GM12872 (cell line): ENCODE measurements around the gene CRYGD.
A peak's percentile ranks its signal among the peaks of the same experiment; 100 is the strongest.

ENCODE experiments used
- TF ChIP-seq, protein P1 (sequence below): IDR thresholded peaks from 3 replicates; pipeline ENCODE4 v1.5.1; 2011; ENCODE audit warnings: low read depth, mild to moderate bottlenecking, low read length, moderate library complexity; ENCODE audit not compliant: insufficient read depth

Gene CRYGD

DNA sequence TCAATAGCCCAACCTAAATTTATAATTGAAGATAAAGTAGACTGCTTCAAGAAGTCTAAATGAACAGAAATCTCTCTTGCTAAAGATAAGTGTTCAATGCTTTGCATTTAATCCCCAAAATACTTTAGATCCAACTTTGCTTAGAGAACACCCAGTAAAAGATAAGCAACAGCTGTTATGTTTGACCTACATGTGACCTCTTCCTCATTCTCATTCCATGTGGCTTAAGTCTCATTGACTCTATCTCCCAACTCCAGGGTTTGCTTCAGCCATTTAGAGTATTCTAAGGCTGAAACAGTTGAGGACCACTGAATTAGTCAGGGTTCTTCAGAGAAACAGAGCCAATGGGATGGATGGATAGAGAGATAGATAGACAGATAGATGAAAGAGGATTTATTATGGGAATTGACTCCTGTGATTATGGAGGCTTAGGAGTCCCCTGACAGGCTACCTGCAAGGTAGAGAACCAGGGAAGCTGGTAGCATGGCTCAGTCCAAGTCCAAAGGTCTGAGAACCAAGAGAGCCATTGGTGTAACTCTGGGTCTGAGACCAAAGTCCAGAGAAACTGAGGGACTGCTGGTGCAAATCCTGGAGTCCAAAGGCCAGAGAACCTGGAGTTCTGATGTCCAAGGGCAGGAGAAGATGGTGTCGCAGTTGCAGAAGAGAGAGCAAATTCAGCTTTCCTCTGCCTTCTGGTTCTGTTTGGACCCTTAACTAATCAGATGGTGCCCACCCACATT, 32.1 kb downstream of the CRYGD start:
- TF ChIP-seq, protein P1, sequence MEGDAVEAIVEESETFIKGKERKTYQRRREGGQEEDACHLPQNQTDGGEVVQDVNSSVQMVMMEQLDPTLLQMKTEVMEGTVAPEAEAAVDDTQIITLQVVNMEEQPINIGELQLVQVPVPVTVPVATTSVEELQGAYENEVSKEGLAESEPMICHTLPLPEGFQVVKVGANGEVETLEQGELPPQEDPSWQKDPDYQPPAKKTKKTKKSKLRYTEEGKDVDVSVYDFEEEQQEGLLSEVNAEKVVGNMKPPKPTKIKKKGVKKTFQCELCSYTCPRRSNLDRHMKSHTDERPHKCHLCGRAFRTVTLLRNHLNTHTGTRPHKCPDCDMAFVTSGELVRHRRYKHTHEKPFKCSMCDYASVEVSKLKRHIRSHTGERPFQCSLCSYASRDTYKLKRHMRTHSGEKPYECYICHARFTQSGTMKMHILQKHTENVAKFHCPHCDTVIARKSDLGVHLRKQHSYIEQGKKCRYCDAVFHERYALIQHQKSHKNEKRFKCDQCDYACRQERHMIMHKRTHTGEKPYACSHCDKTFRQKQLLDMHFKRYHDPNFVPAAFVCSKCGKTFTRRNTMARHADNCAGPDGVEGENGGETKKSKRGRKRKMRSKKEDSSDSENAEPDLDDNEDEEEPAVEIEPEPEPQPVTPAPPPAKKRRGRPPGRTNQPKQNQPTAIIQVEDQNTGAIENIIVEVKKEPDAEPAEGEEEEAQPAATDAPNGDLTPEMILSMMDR: no peak

DNA sequence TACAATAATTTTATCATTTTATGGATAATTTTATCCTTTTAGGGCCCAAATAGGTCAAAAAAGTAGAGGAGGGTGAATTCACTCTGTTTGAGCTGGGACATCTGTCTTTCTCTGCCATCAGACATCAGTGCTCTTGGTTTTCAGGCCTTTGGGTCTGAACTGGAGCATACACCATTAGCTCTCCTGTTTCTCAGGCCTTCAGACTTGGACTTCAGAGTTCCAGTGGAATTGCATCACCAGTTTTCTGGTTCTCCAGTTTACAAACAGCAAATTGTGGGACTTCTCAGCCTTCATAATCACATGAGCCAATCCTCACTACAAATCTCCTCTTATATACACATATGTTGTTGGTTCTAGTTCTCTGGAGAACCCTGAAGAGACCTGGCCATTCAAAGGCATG, 33.9 kb downstream of the CRYGD start:
- TF ChIP-seq, protein P1: no peak

DNA sequence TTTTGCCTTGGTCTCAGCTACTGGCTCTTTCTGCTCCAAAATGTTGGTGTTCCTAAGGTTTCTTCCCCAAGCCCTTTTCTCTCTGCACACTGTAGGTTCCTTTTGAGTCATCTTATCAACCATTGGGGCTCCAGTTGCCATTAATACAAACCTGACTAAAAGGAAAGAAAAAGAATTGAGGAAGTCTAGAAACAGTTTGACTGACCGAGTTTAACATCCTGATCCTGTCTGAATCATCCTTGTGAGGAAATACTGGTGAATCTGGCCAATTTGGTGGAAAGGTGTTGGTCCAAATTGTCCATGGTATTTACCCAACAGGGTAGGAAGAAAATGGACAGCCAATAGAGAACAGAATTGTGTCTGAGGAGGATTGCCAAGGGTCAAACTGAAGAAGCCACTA, 38.3 kb downstream of the CRYGD start:
- TF ChIP-seq, protein P1: no peak

DNA sequence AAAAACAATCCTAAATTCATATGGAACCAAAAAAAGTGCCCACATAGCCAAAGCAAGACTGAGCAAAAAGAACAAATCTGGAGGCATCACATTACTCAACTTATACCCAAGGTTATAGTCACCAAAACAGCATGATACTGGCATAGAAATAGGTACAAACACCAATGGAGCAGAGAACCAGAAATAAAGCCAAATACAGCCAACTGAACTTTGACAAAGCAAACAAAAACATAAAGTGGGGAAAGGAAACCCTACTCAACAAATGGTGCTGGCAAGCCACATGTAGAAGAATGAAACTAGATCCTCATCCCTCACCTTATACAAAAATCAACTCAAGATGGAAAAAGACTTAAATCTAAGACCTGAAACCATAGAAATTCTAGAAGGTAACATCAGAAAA, 40.5 kb downstream of the CRYGD start:
- TF ChIP-seq, protein P1: no peak

DNA sequence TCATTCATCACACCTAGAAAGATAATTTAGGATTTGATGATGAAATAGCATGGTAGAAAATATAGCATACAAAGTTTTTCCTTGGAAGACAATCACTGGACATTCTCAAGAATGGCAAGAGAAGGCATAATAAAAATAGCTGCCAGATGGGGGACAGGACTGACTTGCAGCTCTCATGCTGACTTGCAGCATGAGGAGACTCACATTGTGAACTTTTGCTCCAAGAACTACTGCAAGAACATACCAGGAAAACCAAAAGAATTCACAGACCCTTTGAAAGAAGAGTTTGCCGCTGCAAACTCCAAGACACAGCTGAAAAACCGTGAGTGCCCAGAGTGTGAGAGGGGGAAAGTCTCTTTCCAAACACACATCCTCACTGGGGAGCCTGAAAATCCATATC, 47.0 kb downstream of the CRYGD start:
- TF ChIP-seq, protein P1: no peak

DNA sequence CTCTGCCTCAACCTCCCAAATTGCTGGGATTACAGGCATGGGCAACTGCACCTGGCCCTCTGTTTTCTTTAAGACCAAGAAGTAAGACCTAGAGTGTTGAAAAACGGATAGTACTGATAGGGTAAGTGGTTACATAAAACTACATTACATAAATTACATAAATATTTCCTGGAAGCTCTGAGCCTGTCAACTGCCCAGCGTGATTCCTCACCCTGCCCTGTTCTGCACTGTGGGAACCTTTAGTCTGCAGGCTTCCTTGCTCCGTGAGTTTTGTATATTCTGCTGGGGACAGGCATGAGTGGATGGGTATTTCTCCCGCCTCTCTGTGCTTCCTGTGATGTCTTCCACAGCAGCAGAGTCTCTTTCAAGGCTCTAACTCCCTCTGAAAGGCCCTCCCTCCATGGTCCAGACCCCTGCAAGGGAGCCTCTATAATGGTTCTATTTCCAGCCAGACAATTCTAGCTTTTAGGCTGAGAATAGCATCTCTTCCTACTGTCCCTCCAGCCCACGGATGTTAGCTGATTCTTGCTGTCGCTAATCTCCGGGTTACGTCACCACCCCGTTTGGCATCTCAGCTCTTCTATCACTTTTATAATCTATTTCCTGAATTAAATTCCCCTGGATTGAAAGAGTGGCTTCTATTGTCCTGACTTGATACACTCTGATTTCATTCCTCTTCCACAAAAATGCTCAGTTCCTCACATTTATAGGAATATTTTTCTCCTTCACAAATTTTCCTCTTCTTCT, 49.5 kb downstream of the CRYGD start:
- TF ChIP-seq, protein P1: no peak

DNA sequence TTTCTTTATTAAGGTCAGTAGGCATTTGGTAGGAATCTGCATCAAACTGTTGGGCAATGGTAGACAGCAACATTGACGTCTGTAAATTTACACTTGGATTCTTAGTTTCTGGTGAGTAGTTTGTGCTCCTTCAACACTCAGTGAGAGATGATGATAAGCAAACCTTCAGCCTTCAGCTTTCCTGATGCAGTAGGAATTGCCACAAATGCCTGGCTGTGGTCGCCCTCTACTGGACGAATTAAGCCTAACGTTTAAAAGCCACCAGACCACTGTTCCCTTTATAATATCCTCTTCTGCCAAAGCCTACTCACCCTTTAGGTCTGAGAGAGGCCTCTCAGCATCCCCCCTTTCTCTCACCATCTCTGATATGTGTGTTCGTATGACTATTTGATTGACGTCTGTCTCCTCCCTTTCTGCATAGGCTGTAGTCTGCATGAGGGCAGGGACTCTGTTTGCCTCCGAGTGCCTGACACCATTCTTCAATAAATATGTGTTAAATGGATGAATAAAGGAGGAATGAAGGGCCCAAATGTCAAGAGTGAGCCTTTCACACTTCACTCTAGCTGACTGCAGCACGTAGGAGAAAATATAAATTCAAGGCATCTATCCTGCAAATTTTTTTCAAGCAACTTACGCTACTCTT, 52.0 kb downstream of the CRYGD start:
- TF ChIP-seq, protein P1: peak; percentile 89
